HUES64 (cell line): ENCODE data around the gene SNRNP70. TPM values are rescaled to one million over a fixed set of nuclear protein-coding genes. Genes with fewer than 3 reads are reported as not detected.
"Not testable (repeated sequence)": the region's sequence is repeated elsewhere in the genome, so short reads cannot be mapped to it uniquely, and the experiment has no call there.

Experiments
- H3K27ac ChIP-seq: 2 replicates; pipeline ENCODE4 v1.7.0; 2013; ENCODE audit warnings: low read depth, low read length, inconsistent platforms
- H3K27me3 ChIP-seq: 2 replicates; pipeline ENCODE4 v1.6.1; 2013; ENCODE audit warnings: mild to moderate bottlenecking, low read length; ENCODE audit not compliant: insufficient read depth
- H3K36me3 ChIP-seq: 2 replicates; pipeline ENCODE4 v1.6.1; 2013; ENCODE audit warnings: mild to moderate bottlenecking, low read length; ENCODE audit not compliant: insufficient read depth
- H3K4me1 ChIP-seq: 2 replicates; pipeline ENCODE4 v1.6.1; 2013; ENCODE audit warnings: mild to moderate bottlenecking, low read length, moderate library complexity; ENCODE audit not compliant: insufficient read depth
- H3K4me3 ChIP-seq: 2 replicates; pipeline ENCODE4 v1.5.1; 2013; ENCODE audit warnings: mild to moderate bottlenecking, low read length, moderate library complexity
- H3K9ac ChIP-seq: 2 replicates; pipeline ENCODE4 v1.6.1; 2013; ENCODE audit warnings: mild to moderate bottlenecking, low read depth, low read length
- H3K9me3 ChIP-seq: 2 replicates; pipeline ENCODE4 v1.6.1; 2013; ENCODE audit warnings: low read depth, low read length; ENCODE audit not compliant: insufficient read depth
- WGBS: fragments of 150-250, 120-280 bp; methylation state at CpG from one replicate; pipeline ENCODE4 v1.1.7; 2013; ENCODE audit warnings: missing lambda C conversion rate; 5-methylcytosine and 5-hydroxymethylcytosine counted together
- polyA plus RNA-seq, 2 experiments: library from polyadenylated mRNA; stranded (reverse); fragments of 50-300 nt; gene quantifications; one replicate each; pipeline ENCODE4 v1.2.3, GENCODE V29; 2013

SNRNP70 gene
- polyA plus RNA-seq (2013, experiment 1 of 2): 204 TPM
- 214 TPM for polyA plus RNA-seq (2013, experiment 2 of 2)

DNA sequence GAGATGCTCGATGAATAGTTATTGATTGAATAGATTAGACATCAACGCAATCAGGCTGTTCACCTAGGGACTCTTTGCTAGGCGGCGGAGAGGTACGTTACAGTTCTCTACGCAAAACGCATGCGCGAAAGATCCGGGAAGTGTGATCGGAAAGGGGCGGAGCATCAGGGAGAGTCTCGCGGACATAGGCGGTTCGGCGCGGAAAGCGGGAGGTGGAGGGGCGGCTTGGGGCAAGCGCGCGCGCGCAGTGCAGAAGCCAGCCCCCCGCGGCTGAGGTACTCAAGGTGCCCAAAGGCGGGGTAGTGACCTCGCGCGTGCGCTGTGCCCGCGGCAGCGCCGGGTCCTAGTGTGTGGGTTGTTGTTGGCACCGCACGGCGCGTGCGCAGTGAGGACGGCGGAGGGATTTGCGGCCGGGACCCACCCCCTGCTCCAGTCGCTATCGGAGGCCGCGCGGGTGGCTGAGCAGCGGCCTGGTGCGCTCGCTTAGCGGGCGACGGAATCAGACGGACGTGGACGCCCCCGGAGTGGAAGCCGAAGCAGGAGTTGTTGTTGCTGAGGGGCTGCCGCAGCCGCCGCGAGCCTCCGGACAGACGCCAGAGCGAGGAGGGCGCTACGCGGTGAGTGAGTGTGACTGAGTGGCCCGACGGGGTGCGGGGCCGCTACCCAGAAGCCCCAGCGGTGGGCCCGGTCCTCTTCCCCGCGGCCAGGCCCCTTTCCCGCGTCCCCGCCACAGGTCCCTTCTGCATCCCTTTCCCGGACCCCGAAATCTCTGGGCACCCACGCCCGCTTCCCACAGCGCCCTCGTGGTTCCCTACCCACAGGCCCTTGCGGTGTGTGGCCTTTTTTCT lies at the start of gene SNRNP70:
SNRNP70 (plus strand) TSS at position 432 of the 848 bp plus-strand sequence. CDS start 964 bp downstream, outside the sequence.
- peak within 1 kb of the TSS; percentile 99 for H3K9ac ChIP-seq
- H3K4me3 ChIP-seq: peak within 1 kb of the TSS; percentile 99
- under 1% methylated on average over 89 of the region's 89 CpGs for WGBS
- peaks cover 33% of the 10 kb centered on the region for H3K36me3 ChIP-seq
- H3K9me3 ChIP-seq: no peaks in the 10 kb centered on the region
- H3K27ac ChIP-seq: peak within 1 kb of the TSS; percentile 98
- H3K27me3 ChIP-seq: 0 out of 2 replicates have a peak, but pooled peaks cover 1% of the 10 kb centered on the region
- peaks cover 3% of the 10 kb centered on the region for H3K4me1 ChIP-seq

DNA sequence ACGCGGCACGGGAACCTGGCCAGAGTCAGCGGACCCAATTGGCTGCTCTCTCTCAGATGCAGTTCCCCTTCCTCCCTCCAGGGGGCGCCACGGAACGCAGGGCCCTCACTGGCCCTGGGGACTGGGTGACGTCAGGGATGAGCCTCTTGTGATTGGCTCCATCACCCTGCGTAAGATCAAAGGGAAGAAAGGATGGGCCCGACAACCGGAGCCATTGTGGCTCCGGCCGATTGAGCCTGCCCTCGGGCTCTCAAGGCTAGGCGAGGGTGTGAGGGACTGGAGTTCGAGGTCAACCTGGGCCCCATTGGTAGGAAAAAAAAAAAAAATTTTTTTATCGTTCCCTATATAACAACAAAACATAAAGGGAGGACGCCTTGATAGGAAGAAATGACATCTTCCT lies 48.4 kb upstream of the SNRNP70 start, which contains the start of gene CGB1:
CGB1 (minus strand) TSS at position 81 of the 400 bp plus-strand sequence. CDS start 184 bp downstream, outside the sequence.
- not testable (repeated sequence) for H3K9me3 ChIP-seq, H3K27ac ChIP-seq, H3K27me3 ChIP-seq, H3K36me3 ChIP-seq, H3K9ac ChIP-seq, H3K4me3 ChIP-seq, H3K4me1 ChIP-seq
- 55% methylated on average over 14 of the region's 18 CpGs for WGBS

DNA sequence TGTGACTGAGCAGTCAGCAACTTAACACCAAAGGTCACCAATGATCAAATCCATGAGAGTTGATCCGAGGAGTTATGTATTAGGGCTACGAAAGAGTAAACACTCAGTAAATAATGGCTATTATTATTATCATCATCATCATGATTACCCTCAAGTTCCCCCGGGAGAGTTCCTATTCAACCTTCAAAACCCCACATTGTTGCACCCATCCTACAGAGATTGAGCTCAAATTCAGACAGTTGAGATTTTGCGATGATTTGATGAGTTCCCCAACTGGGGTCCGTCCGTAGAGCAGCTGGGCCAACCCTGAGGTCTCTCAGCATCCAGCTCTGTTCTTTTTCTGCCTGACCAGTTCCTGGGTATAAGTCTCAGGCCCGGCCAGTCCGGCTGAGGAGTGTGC lies 47.1 kb upstream of the SNRNP70 start:
- 95% methylated on average over 3 of the region's 8 CpGs for WGBS
- H3K4me3 ChIP-seq, H3K4me1 ChIP-seq, H3K9ac ChIP-seq, H3K27me3 ChIP-seq, H3K9me3 ChIP-seq, H3K36me3 ChIP-seq, H3K27ac ChIP-seq: not testable (repeated sequence)

DNA sequence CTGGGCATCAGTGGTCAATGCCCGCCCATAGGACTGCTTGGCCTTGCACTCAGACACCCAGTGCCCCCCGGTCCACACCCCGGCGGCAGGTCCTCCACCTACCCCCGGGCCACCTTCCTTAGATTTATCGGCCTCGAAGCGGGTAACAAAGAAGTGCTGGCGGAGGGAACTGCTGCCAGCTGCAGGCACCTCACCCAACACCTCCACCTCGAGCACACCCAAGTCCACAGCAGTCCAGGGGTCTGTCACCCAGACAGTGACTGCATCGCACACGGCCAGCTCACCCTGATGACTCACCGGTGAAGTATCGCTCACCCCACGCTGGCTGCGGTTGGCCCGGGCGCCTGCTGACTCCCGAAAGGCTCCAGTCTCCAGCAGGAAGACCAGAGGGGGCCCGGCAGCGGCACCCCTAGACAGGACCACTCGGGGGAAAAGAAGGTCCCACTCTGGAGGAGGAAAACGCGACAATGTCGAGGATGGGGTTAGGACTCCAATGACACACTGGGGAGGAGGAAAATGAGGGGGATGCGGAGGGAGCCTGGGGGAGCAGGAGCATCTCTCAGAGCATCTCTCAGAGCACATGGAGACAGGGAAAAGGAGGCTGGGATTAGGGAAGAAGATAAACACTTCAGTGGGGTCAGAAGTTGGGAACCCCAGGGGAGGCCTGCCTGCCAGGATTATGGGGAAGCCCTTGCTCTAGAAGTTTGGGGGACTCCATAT lies 46.5 kb upstream of the SNRNP70 start:
- WGBS: 84% methylated on average over 26 of the region's 26 CpGs
- not testable (repeated sequence) for H3K27ac ChIP-seq, H3K9ac ChIP-seq, H3K9me3 ChIP-seq, H3K27me3 ChIP-seq, H3K36me3 ChIP-seq, H3K4me3 ChIP-seq, H3K4me1 ChIP-seq

- H3K27me3 ChIP-seq, H3K9ac ChIP-seq, H3K36me3 ChIP-seq, H3K9me3 ChIP-seq, H3K4me3 ChIP-seq, H3K27ac ChIP-seq, H3K4me1 ChIP-seq: not testable (repeated sequence)
- WGBS: 93% methylated on average over 3 of the region's 9 CpGs
Observed at GRCh38 chr19:49039736-49040135, 45.5 kb upstream of the SNRNP70 start.

DNA sequence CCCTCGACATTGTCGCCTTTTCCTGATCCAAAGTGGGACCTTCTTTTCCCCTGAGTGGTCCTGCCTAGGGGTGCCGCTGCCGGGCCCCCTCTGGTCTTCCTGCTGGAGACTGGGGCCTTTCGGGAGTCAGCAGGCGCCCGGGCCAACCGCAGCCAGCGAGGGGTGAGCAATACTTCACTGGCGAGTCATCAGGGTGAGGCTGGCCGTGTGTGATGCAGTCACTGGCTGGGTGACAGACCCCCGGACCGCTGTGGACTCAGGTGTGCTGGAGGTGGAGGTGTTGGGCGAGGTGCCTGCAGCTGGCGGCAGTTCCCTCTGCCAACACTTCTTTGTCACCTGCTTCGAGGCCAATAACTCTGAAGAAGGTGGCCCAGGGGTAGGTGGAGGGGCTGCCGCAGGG lies 43.1 kb upstream of the SNRNP70 start:
- Histone ChIP-seq H3K9ac (no peak overlapping the region), H3K9me3 (no peaks in the 10 kb centered on the region), H3K27ac (no peak overlapping the region), H3K27me3 (no peaks in the 10 kb centered on the region), H3K36me3 (no peaks in the 10 kb centered on the region), H3K4me3 (no peak overlapping the region), H3K4me1 (no peaks in the 10 kb centered on the region)
- WGBS: 76% methylated on average over 17 of the region's 17 CpGs

DNA sequence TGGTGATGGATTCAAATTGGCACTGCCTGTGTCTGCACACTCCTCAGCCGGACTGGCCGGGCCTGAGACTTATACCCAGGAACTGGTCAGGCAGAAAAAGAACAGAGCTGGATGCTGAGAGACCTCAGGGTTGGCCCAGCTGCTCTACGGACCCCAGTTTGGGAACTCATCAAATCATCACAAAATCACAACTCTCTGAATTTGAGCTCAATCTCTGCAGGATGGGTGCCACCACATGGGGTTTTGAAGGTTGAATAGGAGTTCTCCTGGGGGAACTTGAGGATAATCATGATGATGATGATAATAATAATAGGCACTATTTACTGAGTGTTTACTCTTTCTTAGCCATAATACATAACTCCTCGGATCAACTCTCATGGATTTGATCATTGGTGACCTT lies 42.6 kb upstream of the SNRNP70 start:
- H3K9ac ChIP-seq, H3K36me3 ChIP-seq, H3K27ac ChIP-seq, H3K4me3 ChIP-seq, H3K4me1 ChIP-seq, H3K9me3 ChIP-seq, H3K27me3 ChIP-seq: not testable (repeated sequence)
- no CpG with 5 or more reads among the region's 4 CpGs for WGBS

DNA sequence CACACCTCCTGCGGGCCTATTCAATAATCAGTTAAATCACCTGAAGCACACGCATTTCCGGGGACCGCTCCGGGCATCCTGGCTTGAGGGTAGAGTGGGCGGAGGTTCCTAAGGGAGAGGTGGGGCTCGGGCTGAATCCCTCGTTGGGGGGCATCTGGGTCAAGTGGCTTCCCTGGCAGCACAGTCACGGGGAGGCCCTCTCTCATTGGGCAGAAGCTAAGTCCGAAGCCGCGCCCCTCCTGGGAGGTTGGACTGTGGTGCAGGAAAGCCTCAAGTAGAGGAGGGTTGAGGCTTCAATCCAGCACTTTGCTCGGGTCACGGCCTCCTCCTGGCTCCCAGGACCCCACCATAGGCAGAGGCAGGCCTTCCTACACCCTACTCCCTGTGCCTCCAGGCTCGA lies 41.7 kb upstream of the SNRNP70 start, which contains the start of gene CGB5:
CGB5 (plus strand) TSS at position 301 of the 400 bp plus-strand sequence. CDS start 362 bp downstream, outside the sequence.
- not testable (repeated sequence) for H3K27me3 ChIP-seq, H3K9me3 ChIP-seq, H3K9ac ChIP-seq, H3K4me1 ChIP-seq, H3K27ac ChIP-seq, H3K36me3 ChIP-seq, H3K4me3 ChIP-seq
- 82% methylated on average over 14 of the region's 15 CpGs for WGBS

DNA sequence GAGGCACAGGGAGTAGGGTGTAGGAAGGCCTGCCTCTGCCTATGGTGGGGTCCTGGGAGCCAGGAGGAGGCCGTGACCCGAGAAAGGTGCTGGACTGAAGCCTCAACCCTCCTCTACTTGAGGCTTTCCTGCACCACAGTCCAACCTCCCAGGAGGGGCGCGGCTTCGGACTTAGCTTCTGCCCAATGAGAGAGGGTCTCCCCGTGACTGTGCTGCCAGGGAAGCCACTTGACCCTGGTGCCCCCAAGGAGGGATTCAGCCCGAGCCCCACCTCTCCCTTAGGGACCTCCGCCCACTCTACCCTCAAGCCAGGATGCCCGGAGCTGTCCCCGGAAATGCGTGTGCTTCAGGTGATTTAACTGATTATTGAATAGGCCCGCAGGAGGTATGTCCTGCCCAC lies 36.2 kb upstream of the SNRNP70 start, which contains the start of gene CGB8:
CGB8 (minus strand) TSS at position 101 of the 400 bp plus-strand sequence. CDS start 372 bp downstream, outside the sequence.
- not testable (repeated sequence) for H3K27ac ChIP-seq, H3K36me3 ChIP-seq, H3K9me3 ChIP-seq, H3K4me3 ChIP-seq, H3K9ac ChIP-seq, H3K4me1 ChIP-seq, H3K27me3 ChIP-seq
- WGBS: 79% methylated on average over 10 of the region's 12 CpGs

DNA sequence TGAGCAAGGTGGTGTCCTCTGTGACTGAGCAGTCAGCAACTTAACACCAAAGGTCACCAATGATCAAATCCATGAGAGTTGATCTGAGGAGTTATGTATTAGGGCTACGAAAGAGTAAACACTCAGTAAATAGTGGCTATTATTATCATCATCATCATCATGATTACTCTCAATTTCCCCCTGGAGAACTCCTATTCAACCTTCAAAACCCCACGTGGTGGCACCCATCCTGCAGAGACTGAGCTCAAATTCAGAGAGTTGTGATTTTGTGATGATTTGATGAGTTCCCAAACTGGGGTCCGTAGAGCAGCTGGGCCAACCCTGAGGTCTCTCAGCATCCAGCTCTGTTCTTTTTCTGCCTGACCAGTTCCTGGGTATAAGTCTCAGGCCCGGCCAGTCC lies 35.4 kb upstream of the SNRNP70 start:
- not testable (repeated sequence) for H3K4me1 ChIP-seq, H3K4me3 ChIP-seq, H3K9me3 ChIP-seq, H3K27me3 ChIP-seq, H3K27ac ChIP-seq, H3K36me3 ChIP-seq, H3K9ac ChIP-seq
- no CpG with 5 or more reads among the region's 4 CpGs for WGBS

DNA sequence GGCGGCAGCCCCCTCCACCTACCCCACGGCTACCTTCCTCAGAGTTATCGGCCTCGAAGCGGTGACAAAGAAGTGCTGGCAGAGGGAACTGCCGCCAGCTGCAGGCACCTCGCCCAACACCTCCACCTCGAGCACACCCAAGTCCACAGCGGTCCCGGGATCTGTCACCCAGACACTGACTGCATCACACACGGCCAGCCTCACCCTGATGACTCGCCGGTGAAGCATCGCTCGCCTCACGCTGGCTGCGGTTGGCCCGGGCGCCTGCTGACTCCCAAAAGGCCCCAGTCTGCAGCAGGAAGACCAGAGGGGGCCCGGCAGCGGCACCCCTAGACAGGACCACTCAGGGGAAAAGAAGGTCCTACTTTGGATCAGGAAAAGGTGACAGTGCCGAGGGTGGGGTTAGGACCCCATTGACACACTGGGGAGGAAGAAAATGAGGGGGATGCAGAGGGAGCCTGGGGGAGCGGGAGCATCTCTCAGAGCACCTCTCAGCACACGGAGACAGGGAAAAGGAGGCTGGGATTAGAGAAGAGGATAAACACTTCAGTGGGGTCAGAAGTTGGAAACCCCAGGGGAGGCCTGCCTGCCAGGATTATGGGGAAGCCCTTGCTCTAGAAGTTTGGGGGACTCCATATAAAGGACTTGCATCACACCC lies 34.7 kb upstream of the SNRNP70 start:
- H3K27ac ChIP-seq, H3K4me3 ChIP-seq, H3K9ac ChIP-seq, H3K9me3 ChIP-seq, H3K27me3 ChIP-seq, H3K4me1 ChIP-seq, H3K36me3 ChIP-seq: not testable (repeated sequence)
- 72% methylated on average over 24 of the region's 24 CpGs for WGBS
